Muscle of leg (tissue), 11 donors: ENCODE data around the gene C14orf180. TPM values are rescaled to one million over a fixed set of nuclear protein-coding genes. Genes with fewer than 3 reads are reported as not detected.
A peak's percentile ranks its signal among the peaks of the same experiment; 100 is the strongest.

Experiments used
- DNase-seq: peaks from one replicate; pipeline ENCODE4 v3.0.0; 2013
- H3K27ac ChIP-seq: one replicate; pipeline ENCODE4 v1.5.1; 2013; ENCODE audit warnings: mild to moderate bottlenecking, low read length, control low read depth
- H3K27me3 ChIP-seq: one replicate; pipeline ENCODE4 v1.6.1; 2013; ENCODE audit warnings: low read length; ENCODE audit not compliant: control insufficient read depth, insufficient read depth
- H3K36me3 ChIP-seq: one replicate; pipeline ENCODE4 v1.6.1; 2013; ENCODE audit warnings: low read length; ENCODE audit not compliant: control insufficient read depth, insufficient read depth
- H3K4me1 ChIP-seq: one replicate; pipeline ENCODE4 v1.6.1; 2013; ENCODE audit warnings: low read length; ENCODE audit not compliant: control insufficient read depth, insufficient read depth
- H3K4me3 ChIP-seq: one replicate; pipeline ENCODE4 v1.5.1; 2013; ENCODE audit warnings: low read length, control low read depth
- H3K9me3 ChIP-seq: replicated peaks from 2 replicates; pipeline ENCODE4 v1.6.1; 2013; ENCODE audit warnings: low read depth, low read length; ENCODE audit not compliant: control insufficient read depth
- WGBS: methylation state at CpG from one replicate; pipeline ENCODE4 v1.1.5; 2013; ENCODE audit warnings: missing lambda C conversion rate; ENCODE audit not compliant: insufficient coverage; 5-methylcytosine and 5-hydroxymethylcytosine counted together
- polyA plus RNA-seq, 8 donors: library from polyadenylated mRNA; unstranded; fragments of 120-200 nt; gene quantifications; one replicate each; pipeline versions ENCODE4 v1.2.1 to v1.2.3, GENCODE V29; 2013; ENCODE audit warnings: inconsistent platforms in 1 of 8, low replicate concordance in 1 of 8; ENCODE audit not compliant: insufficient read length in 8 of 8, insufficient read depth in 1 of 8
- total RNA-seq: library from RNA; stranded (reverse); fragments of 120-200 nt; gene quantifications from one replicate; pipeline ENCODE4 v1.2.4, GENCODE V29; 2013

C14orf180 gene
- total and polyA plus RNA-seq, 9 donors: 3.9 to 18.8 (median 11.6) TPM

- H3K9me3 ChIP-seq: no peaks in the 10 kb centered on the region
- 60% methylated on average over 17 of the region's 19 CpGs for WGBS
- peak; percentile 54 for DNase-seq
- no peak overlapping the region for H3K4me3 ChIP-seq
- H3K27me3 ChIP-seq: no peaks in the 10 kb centered on the region
- H3K27ac ChIP-seq: no peak overlapping the region
- H3K4me1 ChIP-seq: peaks cover 49% of the 10 kb centered on the region
- no peaks in the 10 kb centered on the region for H3K36me3 ChIP-seq
Observed at GRCh38 chr14:104586832-104587620, 7.5 kb downstream of the C14orf180 start.

DNA sequence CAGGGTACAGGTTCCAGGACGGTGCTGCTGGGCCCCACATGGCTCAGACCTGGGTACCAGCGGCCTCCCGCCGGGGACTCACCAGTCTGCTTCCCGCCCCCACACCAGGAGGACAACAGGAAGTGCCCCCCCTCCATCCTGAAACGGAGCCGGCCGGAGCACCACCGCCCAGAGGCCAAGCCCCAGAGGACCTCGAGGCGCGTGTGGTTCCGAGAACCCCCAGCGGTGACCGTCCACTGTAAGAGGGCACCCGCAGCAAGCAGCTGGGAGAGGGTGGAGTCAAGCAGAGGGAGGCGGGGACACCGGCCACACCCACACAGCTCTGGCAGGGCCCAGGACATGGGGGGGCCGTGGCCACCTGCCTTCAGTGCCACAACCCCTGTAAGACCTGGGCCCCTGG lies 8.1 kb downstream of the C14orf180 start:
- Histone ChIP-seq H3K9me3 (no peaks in the 10 kb centered on the region), H3K36me3 (no peaks in the 10 kb centered on the region), H3K27me3 (no peaks in the 10 kb centered on the region), H3K27ac (no peak overlapping the region), H3K4me1 (peaks cover 43% of the 10 kb centered on the region), H3K4me3 (no peak overlapping the region)
- 26% methylated on average over 19 of the region's 19 CpGs for WGBS
- DNase-seq: no peak

DNA sequence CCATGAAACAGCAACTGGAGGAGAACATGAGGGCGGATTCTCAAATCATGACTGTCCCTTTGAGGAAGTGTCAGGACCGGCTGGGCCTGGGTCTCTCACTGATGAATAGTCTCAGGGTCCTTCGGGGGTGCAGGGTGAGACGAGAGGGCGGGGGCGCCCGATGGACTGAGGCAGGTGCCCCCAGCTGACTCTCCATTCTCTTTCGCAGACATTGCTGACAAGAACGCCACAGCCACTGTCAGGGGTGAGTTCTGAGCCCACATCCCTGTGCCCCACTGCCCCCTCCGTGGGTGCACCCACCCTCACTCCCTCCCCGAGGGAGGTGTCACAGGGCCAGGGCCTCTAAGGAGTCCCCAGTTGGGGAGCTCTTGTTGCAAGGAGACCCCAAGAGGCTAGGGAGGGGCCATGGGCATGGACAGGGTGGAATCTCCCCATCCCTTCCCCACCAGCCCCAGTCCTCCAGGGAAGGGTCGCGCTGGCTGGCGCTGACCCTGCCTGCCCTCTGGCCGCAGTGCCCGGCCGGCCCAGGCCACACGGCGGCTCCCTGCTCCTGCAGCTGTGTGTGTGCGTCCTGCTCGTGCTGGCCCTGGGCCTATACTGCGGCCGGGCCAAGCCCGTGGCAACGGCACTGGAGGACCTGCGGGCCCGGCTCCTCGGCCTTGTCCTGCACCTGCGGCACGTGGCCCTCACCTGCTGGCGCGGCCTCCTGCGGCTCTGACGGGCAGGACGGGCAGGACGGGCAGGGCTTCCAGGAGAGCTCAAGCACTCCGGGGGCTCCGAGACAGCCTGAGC lies 8.7 kb downstream of the C14orf180 start:
- H3K4me3 ChIP-seq: no peak overlapping the region
- H3K36me3 ChIP-seq: no peaks in the 10 kb centered on the region
- no peak for DNase-seq
- no peaks in the 10 kb centered on the region for H3K9me3 ChIP-seq
- WGBS: 81% methylated on average over 36 of the region's 38 CpGs
- no peak overlapping the region for H3K27ac ChIP-seq
- H3K4me1 ChIP-seq: peaks cover 42% of the 10 kb centered on the region
- H3K27me3 ChIP-seq: no peaks in the 10 kb centered on the region

GRCh38 chr14:104589338-104590195 lies 10.0 kb downstream of the C14orf180 start:
- Histone ChIP-seq H3K4me1 (peaks cover 33% of the 10 kb centered on the region), H3K27me3 (peaks cover 2% of the 10 kb centered on the region)

DNA sequence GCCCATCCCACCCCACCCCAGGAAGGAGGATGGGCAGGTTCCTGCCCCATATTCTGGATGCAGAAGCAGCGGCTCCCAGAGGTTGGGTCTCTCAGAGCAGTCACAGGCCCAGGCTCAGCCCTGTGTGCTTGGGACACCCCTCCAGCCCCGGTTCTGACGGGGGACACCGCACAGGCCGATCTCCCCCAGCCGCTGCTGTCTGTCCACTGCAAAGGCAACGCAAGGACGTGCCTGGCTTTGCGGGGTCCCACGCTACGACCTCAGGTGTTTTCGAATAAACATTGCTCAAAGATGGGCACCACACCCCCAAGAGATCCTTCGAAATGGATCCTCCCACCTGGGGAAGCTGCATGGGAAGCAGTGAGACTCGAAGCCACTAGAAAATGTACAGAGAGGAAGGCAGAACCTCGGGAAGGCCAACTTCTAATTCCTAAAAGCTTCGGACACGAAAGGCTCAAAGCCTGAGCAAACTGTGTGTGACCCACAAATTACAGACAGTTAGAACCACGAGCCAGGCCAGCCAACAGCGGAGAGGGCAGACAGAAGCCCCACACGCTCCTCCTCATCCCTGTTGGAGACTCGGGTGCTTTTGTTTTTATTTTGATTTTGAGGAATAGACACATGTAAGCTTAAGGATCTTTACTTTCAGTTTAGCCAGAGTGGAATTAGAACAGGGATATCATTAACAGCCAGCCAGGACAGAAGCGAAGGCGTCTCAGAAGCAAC lies 10.8 kb downstream of the C14orf180 start:
- DNase-seq: no peak
- peaks cover 33% of the 10 kb centered on the region for H3K4me1 ChIP-seq
- WGBS: 72% methylated on average over 20 of the region's 23 CpGs
- H3K27me3 ChIP-seq: peaks cover 2% of the 10 kb centered on the region
- no peak overlapping the region for H3K4me3 ChIP-seq
- no peak overlapping the region for H3K27ac ChIP-seq
- H3K36me3 ChIP-seq: no peaks in the 10 kb centered on the region
- no peaks in the 10 kb centered on the region for H3K9me3 ChIP-seq

More at GRCh38 chr14:104589338-104590195, 10.0 kb downstream of the C14orf180 start:
- no peak overlapping the region for H3K27ac ChIP-seq
- H3K36me3 ChIP-seq: no peaks in the 10 kb centered on the region
- 74% methylated on average over 14 of the region's 26 CpGs for WGBS
- H3K9me3 ChIP-seq: no peaks in the 10 kb centered on the region
- DNase-seq: no peak
- no peak overlapping the region for H3K4me3 ChIP-seq

DNA sequence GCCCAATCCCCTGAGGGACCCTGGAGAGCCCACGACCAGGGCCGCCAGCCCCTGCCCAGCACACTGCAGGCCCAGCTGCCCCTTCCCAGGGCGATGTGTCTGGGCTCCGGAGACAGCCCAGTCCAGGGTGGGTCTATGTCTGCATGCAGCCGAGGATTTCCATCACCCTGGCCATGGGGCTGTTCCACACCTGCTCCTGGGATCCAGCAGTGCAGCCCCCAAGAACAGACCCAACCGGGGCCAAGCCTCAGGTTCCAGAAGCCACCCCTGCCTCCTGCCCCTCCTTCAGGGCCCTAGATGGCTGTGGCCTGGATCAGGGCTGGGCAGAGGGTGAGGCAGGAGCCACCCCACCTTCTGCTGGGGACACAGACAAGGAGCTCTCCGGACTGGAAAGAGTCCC lies 11.5 kb downstream of the C14orf180 start:
- no peak for DNase-seq
- Histone ChIP-seq H3K27ac (no peak overlapping the region), H3K27me3 (peaks cover 2% of the 10 kb centered on the region), H3K36me3 (no peaks in the 10 kb centered on the region), H3K4me1 (peaks cover 29% of the 10 kb centered on the region), H3K9me3 (no peaks in the 10 kb centered on the region), H3K4me3 (no peak overlapping the region)
- WGBS: 68% methylated on average over 5 of the region's 7 CpGs

DNA sequence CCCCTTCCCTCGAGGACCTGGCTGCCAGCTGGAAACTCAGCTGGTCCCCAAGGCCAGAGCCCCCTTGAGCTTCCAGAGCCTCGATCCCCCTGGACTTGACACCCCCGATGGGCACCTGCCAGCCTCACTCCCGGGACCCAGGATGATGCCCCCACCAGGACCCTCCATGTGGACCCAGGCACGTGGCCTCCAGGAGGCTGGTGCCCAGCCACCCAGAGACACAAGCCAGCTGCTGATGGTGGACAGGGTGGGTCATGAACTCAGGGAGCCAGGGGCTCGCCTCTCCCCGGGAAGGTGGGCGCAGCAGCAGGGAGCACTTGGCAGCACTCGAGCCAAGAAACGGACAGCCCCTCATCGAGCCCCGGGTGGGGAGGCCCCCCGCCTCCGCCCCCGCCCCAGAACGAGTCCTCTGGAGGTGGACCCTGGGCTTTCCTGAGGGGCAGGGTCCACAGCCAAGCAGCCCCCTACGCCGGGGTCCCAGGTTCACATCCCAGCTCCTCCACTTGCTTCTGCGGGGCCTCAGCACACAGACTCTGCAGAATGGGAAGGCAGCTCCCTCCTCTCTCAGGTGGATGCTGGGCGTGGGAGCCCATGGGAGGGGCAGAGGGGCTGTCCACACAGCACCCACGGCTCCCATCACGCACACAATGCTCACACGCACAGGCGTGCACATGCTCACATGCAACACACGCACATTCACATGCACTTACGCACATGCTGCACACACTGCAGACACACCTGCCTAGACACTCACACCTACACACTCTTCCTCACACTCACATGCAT lies 12.1 kb downstream of the C14orf180 start:
- DNase-seq: no peak
- no peak overlapping the region for H3K4me3 ChIP-seq
- H3K27me3 ChIP-seq: peaks cover 2% of the 10 kb centered on the region
- H3K9me3 ChIP-seq: no peaks in the 10 kb centered on the region
- no peaks in the 10 kb centered on the region for H3K36me3 ChIP-seq
- H3K4me1 ChIP-seq: peaks cover 23% of the 10 kb centered on the region
- H3K27ac ChIP-seq: no peak overlapping the region
- 79% methylated on average over 26 of the region's 26 CpGs for WGBS

- H3K4me1 ChIP-seq: peaks cover 17% of the 10 kb centered on the region
- no peaks in the 10 kb centered on the region for H3K36me3 ChIP-seq
- DNase-seq: no peak
- peaks cover 2% of the 10 kb centered on the region for H3K27me3 ChIP-seq
- no peaks in the 10 kb centered on the region for H3K9me3 ChIP-seq
- H3K4me3 ChIP-seq: no peak overlapping the region
- WGBS: 85% methylated on average over 3 of the region's 3 CpGs
- no peak overlapping the region for H3K27ac ChIP-seq
Observed at GRCh38 chr14:104592292-104592672, 12.7 kb downstream of the C14orf180 start.

DNA sequence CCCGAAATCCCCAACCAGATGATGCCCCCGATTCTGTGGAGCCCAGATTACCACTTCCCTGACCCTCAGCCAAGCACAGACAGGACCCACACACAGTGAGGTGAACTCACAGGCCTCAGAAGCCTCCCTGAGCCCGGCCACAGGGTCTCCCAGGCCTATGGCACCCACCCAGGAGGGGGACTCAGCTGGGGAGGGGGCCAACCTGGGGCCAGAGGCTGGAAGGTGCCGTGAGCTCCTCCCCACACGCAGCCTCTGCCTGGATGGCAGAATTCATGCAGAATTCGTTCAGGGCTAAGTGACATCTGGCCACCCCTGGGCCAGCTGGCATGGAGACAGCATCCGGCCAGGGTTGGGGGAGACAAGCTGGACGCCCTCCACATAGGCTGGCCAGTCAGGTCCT lies 13.2 kb downstream of the C14orf180 start:
- Histone ChIP-seq H3K27ac (no peak overlapping the region), H3K4me3 (no peak overlapping the region), H3K27me3 (peaks cover 7% of the 10 kb centered on the region), H3K4me1 (peaks cover 14% of the 10 kb centered on the region), H3K9me3 (no peaks in the 10 kb centered on the region), H3K36me3 (no peaks in the 10 kb centered on the region)
- 52% methylated on average over 8 of the region's 8 CpGs for WGBS
- DNase-seq: no peak
